Mesendoderm (in vitro differentiated cells): Measurements from ENCODE around the gene CNOT11. TPM values are rescaled to one million over a fixed set of nuclear protein-coding genes. Genes with fewer than 3 reads are reported as not detected.

ENCODE experiments used
- DNase-seq: peaks from one replicate; pipeline ENCODE4 v3.0.0; 2013
- H2AK5ac ChIP-seq: 2 replicates; pipeline ENCODE4 v1.6.1; 2013; ENCODE audit warnings: low read length, inconsistent platforms
- H2BK120ac ChIP-seq: 2 replicates; pipeline ENCODE4 v1.6.1; 2013; ENCODE audit warnings: low read depth, mild to moderate bottlenecking, low read length, moderate library complexity, mixed read lengths
- H2BK15ac ChIP-seq: replicated peaks from 2 replicates; pipeline ENCODE4 v1.6.1; 2013; ENCODE audit warnings: low read depth, mild to moderate bottlenecking, moderate library complexity
- H2BK5ac ChIP-seq: 2 replicates; pipeline ENCODE4 v1.6.1; 2013; ENCODE audit warnings: low read length, inconsistent platforms
- H3K18ac ChIP-seq: 2 replicates; pipeline ENCODE4 v1.6.1; 2013; ENCODE audit warnings: mild to moderate bottlenecking, low read length, mixed read lengths
- H3K23ac ChIP-seq: one replicate; pipeline ENCODE4 v1.6.1; 2013; ENCODE audit warnings: low read length
- H3K27ac ChIP-seq: 2 replicates; pipeline ENCODE4 v1.5.1; 2013; ENCODE audit warnings: low read depth, mild to moderate bottlenecking, inconsistent platforms, low read length, moderate library complexity
- H3K27me3 ChIP-seq: 2 replicates; pipeline ENCODE4 v1.6.1; 2013; ENCODE audit warnings: low read length, control low read depth, mild to moderate bottlenecking, inconsistent platforms; ENCODE audit not compliant: insufficient read depth, poor library complexity
- H3K36me3 ChIP-seq: 2 replicates; pipeline ENCODE4 v1.6.1; 2013; ENCODE audit warnings: low read length, inconsistent platforms; ENCODE audit not compliant: control insufficient read depth, insufficient read depth
- H3K4ac ChIP-seq: one replicate; pipeline ENCODE4 v1.6.1; 2013; ENCODE audit warnings: low read depth, mild to moderate bottlenecking, low read length, moderate library complexity
- H3K4me1 ChIP-seq: 2 replicates; pipeline ENCODE4 v1.6.1; 2013; ENCODE audit warnings: low read depth, low read length, inconsistent platforms; ENCODE audit not compliant: control insufficient read depth
- H3K4me2 ChIP-seq: 2 replicates; pipeline ENCODE4 v1.6.1; 2013; ENCODE audit warnings: low read length
- H3K4me3 ChIP-seq: 2 replicates; pipeline ENCODE4 v1.5.1; 2013; ENCODE audit warnings: mild to moderate bottlenecking, low read length
- H3K56ac ChIP-seq: one replicate; pipeline ENCODE4 v1.6.1; 2013; ENCODE audit warnings: low read length
- H3K79me1 ChIP-seq: 2 replicates; pipeline ENCODE4 v1.6.1; 2013; ENCODE audit warnings: low read length, inconsistent platforms
- H3K79me2 ChIP-seq: 2 replicates; pipeline ENCODE4 v1.6.1; 2013; ENCODE audit warnings: mild to moderate bottlenecking, low read length; ENCODE audit not compliant: control insufficient read depth, insufficient read depth
- H3K9ac ChIP-seq: 2 replicates; pipeline ENCODE4 v1.6.1; 2013; ENCODE audit warnings: low read length, inconsistent platforms
- H4K5ac ChIP-seq: one replicate; pipeline ENCODE4 v1.6.1; 2013; ENCODE audit warnings: low read length
- H4K8ac ChIP-seq: one replicate; pipeline ENCODE4 v1.6.1; 2013; ENCODE audit warnings: low read depth, mild to moderate bottlenecking, control low read depth, low read length, moderate library complexity
- WGBS: extraction: QIAGEN DNeasy Blood & Tissue Kit; methylation state at CpG from one replicate; pipeline ENCODE4 v1.1.7; 2013; ENCODE audit warnings: low lambda C conversion rate, missing lambda C conversion rate; ENCODE audit not compliant: insufficient coverage; ENCODE audit errors: extremely low coverage; 5-methylcytosine and 5-hydroxymethylcytosine counted together
- polyA plus RNA-seq, 2 experiments: library from polyadenylated mRNA; stranded (reverse); fragments of 200-250 nt; gene quantifications; one replicate each; pipeline ENCODE4 v1.2.3, GENCODE V29; 2013

CNOT11 gene
- 46.0 TPM for polyA plus RNA-seq (2013, experiment 1 of 2)
- polyA plus RNA-seq (2013, experiment 2 of 2) = 47.2 TPM

- Histone ChIP-seq H3K23ac (no peak within 1 kb of the TSS), H3K4ac (peak within 1 kb of the TSS; percentile 92), H2BK5ac (peak within 1 kb of the TSS; percentile 3), H2BK15ac (no peak within 1 kb of the TSS), H3K4me2 (peak within 1 kb of the TSS; percentile 97), H3K18ac (peak within 1 kb of the TSS; percentile 85), H3K27ac (peak within 1 kb of the TSS; percentile 93), H3K79me1 (peaks cover 12% of the 10 kb centered on the region), H3K4me3 (peak within 1 kb of the TSS; percentile 75), H3K27me3 (no peaks in the 10 kb centered on the region), H3K4me1 (peaks cover 5% of the 10 kb centered on the region), H2BK120ac (peak within 1 kb of the TSS; percentile 65), H3K79me2 (peaks cover 21% of the 10 kb centered on the region), H4K5ac (no peak within 1 kb of the TSS), H3K9ac (peak within 1 kb of the TSS; percentile 86), H2AK5ac (no peak within 1 kb of the TSS), H3K36me3 (no peaks in the 10 kb centered on the region), H3K56ac (peak within 1 kb of the TSS; percentile 91), H4K8ac (peak within 1 kb of the TSS; percentile 94)
- DNase-seq = peak; percentile 100
- no CpG with 5 or more reads among the region's 63 CpGs for WGBS
Observed at GRCh38 chr2:101252408-101253012, at the start of gene CNOT11. Gene CNOT11, plus strand, starts transcription at chr2:101252886. Its CDS starts 79 bp downstream, at chr2:101252965.

DNA sequence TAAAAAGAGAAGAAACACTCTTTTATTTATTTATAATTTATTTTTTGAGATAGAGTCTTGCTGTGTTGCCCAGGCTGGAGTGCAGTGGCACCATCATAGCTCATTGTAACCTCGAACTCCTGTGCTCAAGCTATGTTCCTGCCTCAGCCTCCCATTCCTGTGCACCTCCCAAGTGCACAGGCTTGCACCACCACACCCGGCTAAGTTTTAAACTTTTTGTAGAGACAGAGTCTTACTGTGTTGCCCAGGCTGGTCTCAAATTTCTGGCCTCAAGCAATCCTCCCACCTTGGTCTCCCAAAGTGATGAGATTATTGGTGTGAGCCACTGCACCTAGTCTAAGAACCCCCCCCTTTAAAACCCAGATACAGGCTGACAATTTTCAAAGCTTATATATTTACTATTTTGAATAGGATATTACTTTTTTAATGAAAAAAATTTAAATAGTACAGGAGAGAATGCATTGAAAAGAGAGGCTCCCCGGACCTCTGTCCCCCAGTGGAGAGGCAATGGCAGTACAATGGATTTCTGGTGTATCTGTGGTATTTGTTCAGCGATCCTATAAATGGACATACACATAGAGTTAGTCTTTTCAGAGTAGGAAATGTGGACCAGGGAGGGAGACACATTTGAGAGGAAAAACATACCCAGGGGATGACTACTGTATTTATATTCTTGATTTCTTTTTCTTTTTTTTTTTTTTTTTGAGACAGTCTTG, 48.1 kb upstream of the CNOT11 start:
- Histone ChIP-seq H3K4me1 (no peaks in the 10 kb centered on the region), H3K23ac (no peak overlapping the region), H4K8ac (no peak overlapping the region), H3K4ac (no peak overlapping the region), H2BK15ac (no peak overlapping the region), H3K79me1 (no peaks in the 10 kb centered on the region), H2AK5ac (no peak overlapping the region), H3K4me2 (no peak overlapping the region), H2BK5ac (no peak overlapping the region), H3K4me3 (no peak overlapping the region), H3K36me3 (no peaks in the 10 kb centered on the region), H2BK120ac (no peak overlapping the region), H3K56ac (no peak overlapping the region), H3K27me3 (no peaks in the 10 kb centered on the region), H4K5ac (no peak overlapping the region), H3K79me2 (no peaks in the 10 kb centered on the region), H3K27ac (no peak overlapping the region), H3K18ac (no peak overlapping the region), H3K9ac (no peak overlapping the region)
- no peak for DNase-seq
- no CpG with 5 or more reads among the region's 4 CpGs for WGBS

DNA sequence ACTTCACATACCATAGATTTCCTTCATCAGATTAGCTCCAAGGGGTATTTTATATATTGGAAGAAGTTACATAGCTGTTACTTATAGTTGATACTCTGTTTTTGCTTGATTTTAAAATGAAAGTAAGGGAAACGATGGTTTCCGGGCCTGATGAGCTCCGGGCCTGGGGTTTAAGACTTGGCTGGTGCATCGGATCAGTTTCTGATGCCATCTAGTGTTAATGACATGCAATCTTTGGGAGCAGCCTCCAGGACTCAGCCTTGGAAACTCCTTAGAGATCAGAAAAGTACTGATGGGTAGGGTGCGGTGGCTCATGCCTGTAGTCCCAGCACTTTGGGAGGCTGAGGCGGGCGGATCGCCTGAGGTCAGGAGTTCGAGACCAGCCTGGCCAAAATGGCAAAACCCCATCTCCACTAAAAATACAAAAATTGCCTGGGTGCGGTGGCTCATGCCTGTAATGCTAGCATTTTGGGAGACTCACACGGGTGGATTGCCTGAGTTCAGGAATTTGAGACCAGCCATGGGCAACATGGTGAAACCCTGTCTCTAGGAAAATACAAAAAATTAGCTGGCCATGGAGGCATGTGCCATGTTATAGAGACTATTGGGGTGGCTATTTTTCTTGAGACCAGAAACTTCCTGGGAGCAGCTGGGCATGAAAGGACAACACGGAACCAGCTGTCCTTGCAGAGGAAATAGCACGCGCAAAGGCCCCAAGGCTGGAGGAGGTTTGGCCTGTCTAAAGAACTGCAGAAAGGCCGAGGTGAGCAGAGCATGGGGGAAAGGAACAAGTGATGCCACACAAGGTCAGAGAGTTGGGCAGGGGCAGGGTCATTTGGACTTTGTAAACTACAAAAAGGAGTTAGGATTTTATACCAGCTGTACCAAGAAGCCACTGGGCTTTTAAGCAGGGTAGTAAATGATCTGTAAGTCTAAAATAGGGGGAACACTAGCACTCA, 46.9 kb upstream of the CNOT11 start:
- Histone ChIP-seq H4K5ac (no peak overlapping the region), H3K4me2 (no peak overlapping the region), H3K4ac (no peak overlapping the region), H3K27ac (no peak overlapping the region), H3K18ac (no peak overlapping the region), H3K4me1 (no peaks in the 10 kb centered on the region), H3K23ac (no peak overlapping the region), H3K56ac (no peak overlapping the region), H3K79me1 (no peaks in the 10 kb centered on the region), H3K4me3 (no peak overlapping the region), H4K8ac (no peak overlapping the region), H3K36me3 (no peaks in the 10 kb centered on the region), H2AK5ac (no peak overlapping the region), H2BK15ac (no peak overlapping the region), H2BK120ac (no peak overlapping the region), H3K79me2 (no peaks in the 10 kb centered on the region), H2BK5ac (no peak overlapping the region), H3K27me3 (no peaks in the 10 kb centered on the region), H3K9ac (no peak overlapping the region)
- WGBS = no CpG with 5 or more reads among the region's 15 CpGs
- peak; percentile 84 for DNase-seq

DNA sequence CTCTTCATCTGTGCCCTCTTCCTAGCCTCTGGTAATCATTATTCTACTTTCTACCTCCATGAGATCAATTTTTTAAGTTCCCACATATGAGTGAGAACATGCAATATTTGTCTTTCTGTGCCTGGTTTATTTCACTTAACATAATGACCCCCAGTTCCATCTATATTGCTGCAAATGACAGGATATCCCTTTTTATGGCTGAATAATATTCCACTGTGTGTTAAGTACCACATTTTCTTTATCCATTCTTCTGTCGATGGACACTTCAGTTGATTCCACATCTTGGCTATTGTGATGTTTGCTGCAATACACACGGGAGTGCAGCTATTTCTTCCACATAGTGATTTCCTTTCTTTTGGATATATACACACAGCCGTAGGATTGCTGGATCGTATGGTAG, 43.9 kb upstream of the CNOT11 start:
- Histone ChIP-seq H4K8ac (no peak overlapping the region), H3K4ac (no peak overlapping the region), H3K18ac (no peak overlapping the region), H3K4me1 (no peaks in the 10 kb centered on the region), H2BK120ac (no peak overlapping the region), H3K23ac (no peak overlapping the region), H3K9ac (no peak overlapping the region), H2AK5ac (no peak overlapping the region), H3K79me2 (no peaks in the 10 kb centered on the region), H3K79me1 (no peaks in the 10 kb centered on the region), H3K4me3 (no peak overlapping the region), H3K27ac (no peak overlapping the region), H2BK15ac (no peak overlapping the region), H3K56ac (no peak overlapping the region), H3K36me3 (no peaks in the 10 kb centered on the region), H2BK5ac (no peak overlapping the region), H4K5ac (no peak overlapping the region), H3K4me2 (no peak overlapping the region), H3K27me3 (no peaks in the 10 kb centered on the region)
- no peak for DNase-seq
- no CpG with 5 or more reads among the region's 4 CpGs for WGBS

DNA sequence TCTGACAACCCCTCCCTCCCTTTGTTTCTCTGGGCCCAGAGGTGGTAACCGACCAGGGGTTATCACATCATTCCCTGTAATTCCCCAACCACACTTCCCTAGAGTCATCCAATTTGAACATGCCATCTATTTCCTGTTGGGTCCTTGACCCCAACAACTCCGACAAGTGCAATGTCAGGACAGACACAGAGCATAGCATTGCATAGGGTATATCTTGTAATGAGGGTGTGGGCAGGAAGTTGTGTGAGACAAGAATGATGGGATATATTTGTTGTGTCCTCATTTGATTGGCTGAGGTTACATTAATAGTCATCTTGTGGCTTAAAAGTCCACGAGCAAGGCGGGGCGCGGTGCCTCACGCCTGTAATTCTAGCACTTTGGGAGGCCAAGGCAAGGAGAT, 33.4 kb upstream of the CNOT11 start:
- Histone ChIP-seq H2BK5ac (no peak overlapping the region), H3K56ac (no peak overlapping the region), H3K36me3 (no peaks in the 10 kb centered on the region), H3K79me2 (no peaks in the 10 kb centered on the region), H3K79me1 (no peaks in the 10 kb centered on the region), H3K18ac (no peak overlapping the region), H3K9ac (no peak overlapping the region), H2BK120ac (no peak overlapping the region), H3K27ac (no peak overlapping the region), H3K23ac (no peak overlapping the region), H3K27me3 (no peaks in the 10 kb centered on the region), H3K4me2 (no peak overlapping the region), H3K4me1 (no peaks in the 10 kb centered on the region), H4K8ac (no peak overlapping the region), H4K5ac (no peak overlapping the region), H2BK15ac (no peak overlapping the region), H2AK5ac (no peak overlapping the region), H3K4ac (no peak overlapping the region), H3K4me3 (no peak overlapping the region)
- WGBS = no CpG with 5 or more reads among the region's 7 CpGs
- no peak for DNase-seq
